LoVo (cell line): ENCODE measurements around the gene IGSF22.

Experiments
- DNase-seq: peaks from one replicate; pipeline ENCODE4 v3.0.0-alpha.2; 2016; ENCODE audit warnings: low spot score

IGSF22 gene

GRCh38 chr11:18726040-18726439 is at the start of gene IGSF22:
Gene IGSF22, minus strand, starts transcription at chr11:18726188. Its CDS starts 1,952 bp downstream, at chr11:18724236.
- DNase-seq = no peak

- DNase-seq = no peak
Observed at GRCh38 chr11:18774801-18775200, 48.8 kb upstream of the IGSF22 start.

- no peak for DNase-seq
Observed at GRCh38 chr11:18773681-18774080, 47.7 kb upstream of the IGSF22 start.

GRCh38 chr11:18773104-18773503 is 47.1 kb upstream of the IGSF22 start:
- no peak for DNase-seq

- DNase-seq = no peak
Observed at GRCh38 chr11:18772211-18772610, 46.2 kb upstream of the IGSF22 start.

GRCh38 chr11:18771266-18772035 is 45.5 kb upstream of the IGSF22 start:
- no peak for DNase-seq

GRCh38 chr11:18770479-18771125 is 44.6 kb upstream of the IGSF22 start:
- DNase-seq = no peak

GRCh38 chr11:18769802-18770456 is 43.9 kb upstream of the IGSF22 start:
- DNase-seq = peak; percentile 16

GRCh38 chr11:18768978-18769377 is 43.0 kb upstream of the IGSF22 start:
- DNase-seq = no peak

GRCh38 chr11:18768472-18768901 is 42.5 kb upstream of the IGSF22 start:
- DNase-seq = no peak

- no peak for DNase-seq
Observed at GRCh38 chr11:18766015-18766414, 40.0 kb upstream of the IGSF22 start.

- DNase-seq = no peak
Observed at GRCh38 chr11:18765554-18765953, 39.6 kb upstream of the IGSF22 start.

GRCh38 chr11:18761741-18762140 is 35.8 kb upstream of the IGSF22 start:
- DNase-seq = no peak

GRCh38 chr11:18761144-18761543 is 35.2 kb upstream of the IGSF22 start:
- DNase-seq = no peak

- DNase-seq = no peak
Observed at GRCh38 chr11:18757811-18758210, 31.8 kb upstream of the IGSF22 start.

- DNase-seq = no peak
Observed at GRCh38 chr11:18756889-18757288, 30.9 kb upstream of the IGSF22 start.

- no peak for DNase-seq
Observed at GRCh38 chr11:18754308-18754707, 28.3 kb upstream of the IGSF22 start.

GRCh38 chr11:18752502-18752901 is 26.5 kb upstream of the IGSF22 start:
- no peak for DNase-seq

- no peak for DNase-seq
Observed at GRCh38 chr11:18750944-18751343, 25.0 kb upstream of the IGSF22 start.

- DNase-seq = no peak
Observed at GRCh38 chr11:18749681-18750319, 23.8 kb upstream of the IGSF22 start.

- no peak for DNase-seq
Observed at GRCh38 chr11:18748766-18749365, 22.9 kb upstream of the IGSF22 start.

GRCh38 chr11:18745251-18745650 is 19.3 kb upstream of the IGSF22 start:
- no peak for DNase-seq
